Left hindlimb (tissue), 1 donor: ENCODE data around the gene PPIP5K2.
"Not testable (repeated sequence)": the region's sequence is repeated elsewhere in the genome, so short reads cannot be mapped to it uniquely, and the experiment has no call there.

Source experiments
- DNase-seq: peaks from one replicate; pipeline ENCODE4 v3.0.0-alpha.2; 2018

Gene PPIP5K2

DNA sequence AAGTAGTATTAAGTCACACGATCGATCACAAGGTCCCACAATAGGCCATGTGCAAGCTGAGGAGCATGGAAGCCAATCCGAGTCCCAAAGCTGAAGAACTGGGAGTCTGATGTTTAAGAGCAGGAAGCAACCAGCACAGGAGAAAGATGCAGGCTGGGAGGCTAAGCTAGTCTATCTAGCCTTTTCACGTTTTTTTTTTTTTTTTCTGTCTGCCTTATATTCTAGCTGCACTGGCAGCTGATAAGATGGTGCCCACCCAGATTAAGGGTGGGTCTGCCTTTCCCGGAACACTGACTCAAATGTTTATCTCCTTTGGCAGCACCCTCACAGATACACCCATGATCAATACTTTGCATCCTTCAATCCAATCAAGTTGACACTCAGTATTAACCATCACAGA, 6.5 kb downstream of the PPIP5K2 start:
- DNase-seq: no peak

DNA sequence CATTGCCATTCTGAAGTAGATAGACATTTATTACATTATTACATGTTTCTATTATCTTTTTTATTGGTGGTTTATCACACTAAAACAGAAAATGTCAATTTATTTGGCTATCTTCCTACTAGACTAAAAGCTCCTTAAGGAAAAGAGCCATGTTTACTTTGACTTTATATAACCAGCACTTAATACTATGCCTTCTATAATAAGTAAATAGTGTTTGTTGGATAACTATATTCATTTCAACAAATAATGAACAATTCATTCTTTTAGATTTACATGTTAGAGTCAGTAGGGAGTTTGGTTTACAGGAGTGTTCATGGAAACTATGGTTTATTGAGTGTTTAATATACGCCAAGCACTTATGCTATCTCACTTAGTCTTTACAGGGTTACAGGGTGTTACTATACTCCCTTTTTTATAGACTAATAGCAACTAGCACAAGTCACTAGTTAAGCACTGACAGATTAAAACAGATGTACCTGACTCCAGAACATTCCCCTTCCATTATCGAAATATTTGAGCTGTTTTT, 7.3 kb downstream of the PPIP5K2 start:
- DNase-seq: no peak

DNA sequence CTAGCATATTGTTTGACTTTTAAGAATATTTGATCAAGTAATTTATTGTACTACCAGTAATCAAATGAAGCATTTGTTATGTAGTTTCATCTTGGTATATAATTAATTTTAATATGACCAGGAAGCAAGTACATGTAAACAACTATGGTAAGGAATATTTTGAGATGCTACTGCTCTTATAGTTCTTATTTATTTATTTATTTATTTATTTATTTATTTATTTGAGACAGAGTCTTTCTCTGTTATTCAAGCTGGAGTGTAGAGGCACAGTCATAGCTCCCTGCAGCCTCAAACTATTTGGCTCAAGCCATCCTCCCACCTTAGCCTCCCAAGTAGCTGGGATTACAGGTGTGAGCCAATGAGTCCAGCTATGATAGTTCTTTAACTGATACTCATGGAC, 8.1 kb downstream of the PPIP5K2 start:
- no peak for DNase-seq

- DNase-seq: no peak
Measured at GRCh38 chr5:103132684-103133083, 12.6 kb downstream of the PPIP5K2 start.

- DNase-seq: no peak
Measured at GRCh38 chr5:103133231-103133630, 13.1 kb downstream of the PPIP5K2 start.

DNA sequence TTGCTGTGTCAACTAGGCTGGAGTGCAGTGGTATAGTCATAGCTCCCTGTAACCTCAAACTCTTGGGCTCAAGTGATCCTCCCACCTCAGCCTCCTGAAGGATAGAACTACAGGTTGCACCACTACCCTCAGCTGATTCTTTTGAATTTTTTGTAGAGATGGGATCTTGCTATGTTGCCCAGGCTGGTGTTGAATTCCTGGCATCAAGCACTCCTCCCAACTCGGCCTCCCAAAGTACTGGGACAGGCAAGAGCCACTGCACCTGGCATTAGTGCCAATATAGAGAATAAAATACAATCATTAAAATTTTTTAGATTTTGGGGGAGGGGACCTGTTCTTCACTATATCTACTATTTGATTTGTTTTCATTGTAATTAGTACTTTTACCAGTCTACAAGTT, 15.4 kb downstream of the PPIP5K2 start:
- DNase-seq: no peak

DNA sequence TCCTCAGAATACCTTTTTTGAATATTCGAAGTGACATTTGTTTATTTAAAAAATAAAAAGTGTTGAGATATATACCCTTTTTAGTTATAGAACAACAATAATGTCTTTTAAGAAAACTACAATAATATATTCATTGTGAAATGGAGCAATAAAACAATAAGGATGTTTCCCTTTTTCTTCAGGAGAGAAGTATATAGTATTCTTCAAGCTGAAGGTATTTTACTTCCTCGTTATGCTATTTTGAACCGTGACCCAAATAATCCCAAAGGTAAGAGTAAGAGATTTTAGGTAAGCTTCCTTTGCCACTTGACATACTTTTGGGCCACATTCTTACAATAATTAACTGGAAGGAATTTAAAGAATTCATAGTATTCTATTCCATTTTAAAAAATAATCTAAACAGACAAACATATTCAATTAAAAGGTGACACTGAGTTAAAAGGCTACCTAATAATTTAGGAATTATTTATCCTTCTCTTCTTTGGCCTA, 18.1 kb downstream of the PPIP5K2 start:
- DNase-seq: no peak

GRCh38 chr5:103139264-103139865, 19.3 kb downstream of the PPIP5K2 start:
- peak; percentile 62 for DNase-seq

- not testable (repeated sequence) for DNase-seq
Measured at GRCh38 chr5:103142132-103142531, 22.0 kb downstream of the PPIP5K2 start.

DNA sequence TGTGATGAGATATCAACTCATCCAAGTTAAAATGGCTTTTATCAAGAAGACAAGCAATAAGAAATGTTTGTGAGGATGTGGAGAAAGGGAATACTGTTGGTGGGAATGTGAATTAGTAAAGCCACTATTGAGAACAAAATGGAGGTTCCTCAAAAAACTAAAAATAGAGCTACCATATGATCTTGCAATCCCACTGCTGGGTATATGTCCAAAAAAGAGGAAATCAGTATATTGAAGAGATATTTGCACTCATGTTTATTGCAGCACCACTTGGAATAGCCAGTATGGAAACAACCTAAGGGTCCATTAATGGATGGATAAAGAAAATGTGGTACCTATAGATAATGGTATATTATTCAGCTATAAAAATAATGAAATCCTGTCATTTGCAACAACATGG, 25.1 kb downstream of the PPIP5K2 start:
- no peak for DNase-seq

DNA sequence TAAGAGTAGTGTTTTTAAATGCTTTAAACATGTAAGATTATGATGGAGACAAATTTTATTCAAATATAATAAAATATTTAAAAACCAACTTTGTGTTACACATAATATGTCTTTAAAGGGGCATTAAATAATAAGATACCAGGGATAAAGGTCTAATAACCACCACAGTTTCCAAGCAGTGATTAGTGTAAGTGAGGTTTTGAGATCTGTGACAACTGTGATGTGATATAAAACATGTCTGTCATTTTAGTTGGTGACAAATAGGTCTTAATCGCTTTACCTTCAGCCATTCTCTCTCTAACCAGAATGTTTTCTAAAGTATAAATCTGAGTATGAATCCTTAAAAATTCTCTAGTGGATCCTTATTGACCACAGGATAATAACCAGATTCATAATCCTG, 28.1 kb downstream of the PPIP5K2 start:
- no peak for DNase-seq

- DNase-seq: no peak
Measured at GRCh38 chr5:103151156-103151555, 31.1 kb downstream of the PPIP5K2 start.

GRCh38 chr5:103166706-103167105, 46.6 kb downstream of the PPIP5K2 start:
- no peak for DNase-seq

- DNase-seq: no peak
Measured at GRCh38 chr5:103174147-103174546, 54.0 kb downstream of the PPIP5K2 start.

DNA sequence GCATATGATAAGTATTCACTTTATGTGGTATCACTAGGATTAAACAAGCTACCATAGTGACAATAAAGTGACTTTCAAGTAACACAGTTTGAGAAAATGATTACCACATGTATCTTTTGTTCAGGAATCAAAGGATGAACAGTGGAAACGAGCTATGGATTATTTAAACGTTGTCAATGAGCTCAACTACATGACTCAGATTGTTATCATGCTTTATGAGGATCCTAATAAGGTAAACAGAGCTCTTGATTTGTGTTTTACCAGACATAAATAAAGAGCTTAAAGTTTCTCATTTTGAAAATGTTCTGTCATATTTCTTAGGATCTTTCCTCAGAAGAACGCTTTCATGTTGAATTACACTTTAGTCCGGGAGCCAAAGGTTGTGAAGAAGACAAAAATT, 57.4 kb downstream of the PPIP5K2 start:
- no peak for DNase-seq

DNA sequence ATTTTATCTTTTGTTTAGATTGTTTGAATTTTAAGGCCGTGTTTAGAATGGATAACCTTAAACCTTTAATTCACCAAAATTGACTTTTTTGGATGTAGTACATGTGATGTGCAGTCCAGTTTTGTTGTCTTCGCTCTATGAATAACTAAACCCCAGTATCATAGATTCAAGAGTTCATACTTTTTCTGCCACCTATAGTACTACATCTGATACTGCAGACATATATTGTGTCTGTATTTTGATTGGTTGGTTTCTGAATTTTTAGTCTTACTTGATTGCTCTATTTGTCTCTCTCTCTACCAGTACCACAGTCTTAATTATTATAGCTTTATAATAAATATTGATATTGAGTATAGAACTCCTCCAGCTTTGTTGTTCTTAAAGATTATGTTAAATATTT, 58.1 kb downstream of the PPIP5K2 start:
- DNase-seq: no peak

GRCh38 chr5:103186152-103186551, 66.1 kb downstream of the PPIP5K2 start:
- no peak for DNase-seq

DNA sequence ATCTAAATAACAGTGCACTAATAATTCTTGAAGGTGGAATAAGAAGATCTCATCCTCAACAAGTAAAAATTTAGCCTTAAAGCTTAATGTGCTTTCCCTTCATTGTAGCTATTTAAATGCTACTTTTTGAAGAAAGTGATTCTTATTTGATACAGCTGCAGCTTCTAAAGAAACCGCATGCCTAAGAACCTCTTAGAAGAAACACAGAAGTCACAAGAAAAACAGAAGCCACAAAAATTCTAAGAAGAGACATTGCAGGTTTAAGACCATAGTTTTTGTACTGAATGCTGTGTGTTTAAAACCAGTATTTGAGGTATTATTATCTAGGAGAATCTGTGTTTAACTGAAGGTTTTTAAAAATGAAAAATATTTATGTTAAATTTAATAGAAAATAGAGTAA, 68.3 kb downstream of the PPIP5K2 start:
- no peak for DNase-seq

DNA sequence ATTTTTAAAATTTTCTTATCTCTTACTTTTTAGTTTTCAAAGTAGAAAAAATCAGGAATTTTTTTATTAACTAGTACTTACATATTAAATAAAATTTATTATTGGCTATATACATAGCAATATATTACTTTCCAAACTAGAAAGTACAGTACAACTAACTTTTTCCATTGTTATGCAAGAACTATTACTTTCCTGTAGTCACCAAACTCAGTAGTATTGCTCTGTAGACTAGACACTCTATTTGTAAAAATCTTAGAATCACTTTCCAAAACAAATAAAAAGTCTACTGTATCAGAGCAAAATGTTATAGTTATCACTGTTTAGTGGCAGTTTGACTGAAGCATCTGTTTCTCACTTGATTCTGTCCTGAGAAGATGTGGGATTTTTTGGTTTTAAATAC, 83.1 kb downstream of the PPIP5K2 start:
- no peak for DNase-seq

- DNase-seq: not testable (repeated sequence)
Measured at GRCh38 chr5:103204990-103205389, 84.9 kb downstream of the PPIP5K2 start.

GRCh38 chr5:103205991-103206700, 86.0 kb downstream of the PPIP5K2 start:
- no peak for DNase-seq

DNA sequence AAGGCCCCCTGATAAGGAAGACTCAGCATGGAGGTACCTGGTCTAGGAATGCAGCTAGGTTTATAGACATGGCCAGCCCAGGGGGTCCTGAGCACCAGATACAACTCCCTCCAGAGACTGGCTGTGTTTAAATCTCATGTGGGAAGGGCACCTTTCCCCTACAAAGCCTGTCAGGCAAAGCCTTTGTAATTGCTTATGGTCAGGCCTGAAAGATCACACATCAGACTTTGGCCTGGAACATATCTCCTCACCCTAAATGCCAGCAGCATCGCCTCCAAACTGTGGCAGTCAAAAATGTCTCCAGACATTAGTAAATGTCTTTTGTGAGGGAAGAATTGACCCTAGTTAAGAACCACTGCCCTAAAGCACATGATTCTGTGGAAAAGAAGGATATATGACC, 86.9 kb downstream of the PPIP5K2 start:
- DNase-seq: no peak

GRCh38 chr5:103207653-103208052, 87.6 kb downstream of the PPIP5K2 start:
- DNase-seq: no peak

- DNase-seq: no peak
Measured at GRCh38 chr5:103208460-103208859, 88.4 kb downstream of the PPIP5K2 start.

DNA sequence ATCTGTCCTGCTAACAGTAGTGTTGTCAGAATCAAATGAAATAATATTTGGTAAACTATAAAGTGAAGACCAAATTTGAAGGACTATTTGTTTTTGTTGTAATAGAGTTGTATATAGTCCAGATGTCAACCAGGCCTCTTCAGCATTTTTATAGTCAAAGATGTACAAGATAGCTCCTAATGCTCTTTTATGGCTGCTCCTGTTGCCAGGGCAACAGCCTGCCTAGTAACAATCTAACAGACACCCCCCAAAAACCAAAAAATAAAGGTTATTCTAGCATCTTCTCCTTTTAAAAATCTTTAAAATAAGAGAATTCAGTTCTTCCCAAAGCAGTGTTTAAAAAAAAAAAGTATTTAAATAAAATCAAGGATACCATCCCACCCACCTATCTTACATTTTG, 89.0 kb downstream of the PPIP5K2 start:
- DNase-seq: no peak
